Measurements from ENCODE around the gene RAB31.

DNA sequence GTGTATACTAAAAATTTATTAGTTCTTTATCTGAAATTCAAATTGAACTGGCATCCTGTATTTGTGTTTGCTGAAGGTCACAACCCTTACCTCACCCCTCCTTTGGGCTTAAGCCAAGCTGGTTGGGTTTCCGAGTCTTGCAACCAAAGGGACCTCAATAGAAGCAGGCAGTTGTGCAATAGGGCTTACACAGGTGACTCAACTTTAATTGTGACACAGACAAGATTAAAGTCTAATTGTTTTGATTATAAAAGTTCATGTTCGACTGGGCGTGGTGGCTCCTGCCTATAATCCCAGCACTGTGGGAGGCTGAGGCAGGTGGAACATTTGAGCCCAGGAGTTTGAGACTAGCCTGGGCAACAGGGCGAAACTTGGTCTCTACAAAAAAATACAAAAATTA is 71.5 kb downstream of the RAB31 start:
- TF ChIP-seq GATA2 (IDR thresholded peaks at IDR 0.05; ENCODE audit: low read depth, low read length) (no peak), GATA3 (IDR thresholded peaks at IDR 0.05; ENCODE audit: low read depth, low read length) (no peak)
